Left renal cortex interstitium (tissue), 4 donors: ENCODE measurements around the gene HYAL1. TPM values are rescaled to one million over a fixed set of nuclear protein-coding genes. Genes with fewer than 3 reads are reported as not detected.
"Not testable (repeated sequence)": the region's sequence is repeated elsewhere in the genome, so short reads cannot be mapped to it uniquely, and the experiment has no call there.

Experiments used
- DNase-seq, 4 donors: peaks; one replicate each; pipeline ENCODE4 v3.0.0-alpha.2; 2013; ENCODE audit warnings: low read depth in 4 of 4, low spot score in 2 of 4, missing footprints in 1 of 4
- polyA plus RNA-seq, 4 donors: library from polyadenylated mRNA; unstranded; fragments of 120-200 nt; gene quantifications; one replicate each; pipeline ENCODE4 v1.2.1, GENCODE V29; 2013; ENCODE audit not compliant: insufficient read length in 4 of 4

HYAL1 gene
- polyA plus RNA-seq, 4 donors = 6.4 to 7.8 (median 7.4) TPM

GRCh38 chr3:50275996-50276761 is 27.2 kb downstream of the HYAL1 start:
- DNase-seq = no peak

GRCh38 chr3:50275141-50275995 is 28.0 kb downstream of the HYAL1 start:
- no peak for DNase-seq

DNA sequence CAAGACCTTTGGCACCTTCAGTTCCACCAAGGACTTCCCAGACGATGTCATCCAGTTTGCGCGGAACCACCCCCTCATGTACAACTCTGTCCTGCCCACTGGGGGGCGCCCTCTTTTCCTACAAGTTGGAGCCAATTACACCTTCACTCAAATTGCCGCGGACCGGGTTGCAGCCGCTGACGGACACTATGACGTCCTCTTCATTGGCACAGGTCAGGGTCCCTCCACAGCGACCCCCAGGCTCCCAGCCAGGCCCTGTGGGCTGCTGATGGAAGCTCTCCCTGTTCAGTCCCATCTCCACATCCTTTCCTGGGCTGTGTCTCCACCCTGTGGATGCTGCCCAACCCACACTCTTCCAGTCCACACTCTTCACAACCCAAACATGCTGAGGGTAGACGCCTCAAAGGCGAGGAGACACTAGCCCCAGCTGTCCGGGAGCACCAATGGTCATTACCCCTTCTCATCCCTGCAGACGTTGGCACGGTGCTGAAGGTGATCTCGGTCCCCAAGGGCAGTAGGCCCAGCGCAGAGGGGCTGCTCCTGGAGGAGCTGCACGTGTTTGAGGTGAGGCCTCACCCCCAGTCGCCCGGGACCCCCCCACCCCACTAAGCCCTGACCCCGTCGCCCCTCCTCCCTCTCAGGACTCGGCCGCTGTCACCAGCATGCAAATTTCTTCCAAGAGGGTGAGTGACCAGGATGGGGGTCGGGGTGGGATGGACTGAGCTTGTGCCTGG is 28.8 kb downstream of the HYAL1 start:
- DNase-seq = no peak

DNA sequence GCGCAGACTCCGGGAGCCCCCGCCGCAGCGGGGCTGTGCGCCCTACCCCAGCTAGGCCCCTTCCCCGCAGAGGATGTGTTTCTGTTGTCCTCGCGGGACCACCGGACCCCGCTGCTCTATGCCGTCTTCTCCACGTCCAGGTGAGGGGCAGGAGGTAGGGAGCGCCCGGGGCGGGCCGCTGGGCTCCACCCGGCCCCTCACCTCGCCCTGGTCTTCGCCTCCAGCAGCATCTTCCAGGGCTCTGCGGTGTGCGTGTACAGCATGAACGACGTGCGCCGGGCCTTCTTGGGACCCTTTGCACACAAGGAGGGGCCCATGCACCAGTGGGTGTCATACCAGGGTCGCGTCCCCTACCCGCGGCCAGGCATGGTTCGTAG is 29.7 kb downstream of the HYAL1 start:
- DNase-seq = no peak

DNA sequence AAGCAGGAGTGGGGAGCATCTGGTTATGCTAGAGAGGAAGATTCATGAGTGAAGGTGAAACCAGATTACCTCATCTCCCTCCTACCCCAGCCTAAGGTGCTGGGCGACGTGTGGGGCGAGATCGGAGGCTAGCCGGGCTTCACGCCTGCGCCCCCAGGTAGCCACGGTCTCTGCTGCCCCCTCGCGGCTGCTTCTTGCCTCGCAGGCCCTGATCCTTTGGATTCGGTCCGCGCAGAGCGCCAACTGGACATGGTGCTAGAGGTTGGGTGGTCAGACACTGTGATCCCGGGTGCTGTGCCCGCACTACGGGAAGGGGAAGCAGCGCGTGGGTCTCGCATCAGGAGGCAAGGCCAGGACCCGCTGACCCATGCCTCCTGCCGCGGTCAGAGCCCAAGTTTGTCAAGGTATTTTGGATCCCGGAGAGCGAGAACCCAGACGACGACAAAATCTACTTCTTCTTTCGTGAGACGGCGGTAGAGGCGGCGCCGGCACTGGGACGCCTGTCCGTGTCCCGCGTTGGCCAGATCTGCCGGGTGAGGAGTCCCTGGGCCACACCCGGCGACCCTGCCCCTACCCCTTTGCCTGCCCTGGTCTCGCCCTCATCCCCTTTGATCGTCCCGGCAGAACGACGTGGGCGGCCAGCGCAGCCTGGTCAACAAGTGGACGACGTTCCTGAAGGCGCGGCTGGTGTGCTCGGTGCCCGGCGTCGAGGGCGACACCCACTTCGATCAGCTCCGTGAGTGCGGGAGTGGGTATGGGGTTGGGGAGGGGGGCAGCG is 30.3 kb downstream of the HYAL1 start:
- DNase-seq = peak; percentile 68 to 81 (median 78)

DNA sequence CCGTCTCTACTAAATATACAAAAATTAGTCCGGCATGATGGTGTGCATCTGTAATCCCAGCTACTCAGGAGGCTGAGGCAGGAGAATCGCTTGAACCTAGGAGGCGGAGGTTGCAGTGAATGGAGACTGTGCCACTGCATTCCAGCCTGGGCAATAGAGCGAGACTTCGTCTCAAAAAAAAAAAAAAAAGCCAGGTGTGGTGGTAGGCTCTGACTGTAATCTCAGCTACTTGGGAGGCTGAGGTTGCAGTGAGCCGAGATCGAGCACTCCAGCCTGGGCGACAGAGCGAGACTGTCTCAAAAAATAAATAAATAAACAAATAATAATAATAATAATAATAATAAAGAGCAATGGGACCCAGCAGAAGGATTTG is 30.9 kb downstream of the HYAL1 start:
- DNase-seq = not testable (repeated sequence)

GRCh38 chr3:50271314-50271936 is 31.9 kb downstream of the HYAL1 start:
- no peak for DNase-seq

GRCh38 chr3:50270422-50271224 is 32.8 kb downstream of the HYAL1 start:
- no peak for DNase-seq

DNA sequence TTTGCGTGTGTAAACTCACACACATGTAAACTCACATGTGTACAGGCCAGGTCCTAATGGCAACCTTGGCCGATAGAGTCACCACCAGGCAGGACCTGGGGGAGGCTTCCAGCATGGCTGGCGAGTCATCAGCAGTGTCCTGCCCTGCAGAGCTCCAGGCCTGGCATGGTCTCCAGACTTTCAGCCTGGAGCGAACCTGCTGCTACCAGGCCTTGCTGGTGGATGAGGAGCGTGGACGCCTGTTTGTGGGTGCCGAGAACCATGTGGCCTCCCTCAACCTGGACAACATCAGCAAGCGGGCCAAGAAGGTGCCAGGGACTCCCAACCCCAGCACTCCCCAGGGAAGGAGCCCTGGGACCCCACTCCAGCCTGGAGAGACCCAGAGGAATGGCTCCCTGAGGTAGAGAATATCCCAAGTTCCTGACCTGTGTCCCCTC is 33.4 kb downstream of the HYAL1 start:
- DNase-seq = no peak

DNA sequence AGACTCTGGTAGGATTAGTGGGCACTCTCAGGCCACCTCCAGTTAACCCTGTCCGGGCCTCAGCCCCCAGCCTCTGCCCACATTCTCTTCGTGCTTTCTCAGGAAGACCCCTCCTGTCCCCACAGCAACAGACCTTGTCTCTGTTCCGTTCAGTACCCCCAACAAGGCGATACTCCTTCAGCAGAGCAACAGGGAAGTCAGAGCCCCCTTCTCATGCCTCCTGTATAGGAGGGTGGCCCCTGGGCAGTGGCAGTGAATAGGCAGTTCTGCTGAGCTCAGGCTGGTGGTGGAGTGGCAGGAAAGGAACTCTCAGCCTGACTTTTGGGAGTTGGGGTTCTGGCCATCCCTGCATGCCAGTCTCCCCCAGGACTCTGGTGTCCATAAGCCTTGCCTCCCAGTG is 33.9 kb downstream of the HYAL1 start:
- DNase-seq = no peak

DNA sequence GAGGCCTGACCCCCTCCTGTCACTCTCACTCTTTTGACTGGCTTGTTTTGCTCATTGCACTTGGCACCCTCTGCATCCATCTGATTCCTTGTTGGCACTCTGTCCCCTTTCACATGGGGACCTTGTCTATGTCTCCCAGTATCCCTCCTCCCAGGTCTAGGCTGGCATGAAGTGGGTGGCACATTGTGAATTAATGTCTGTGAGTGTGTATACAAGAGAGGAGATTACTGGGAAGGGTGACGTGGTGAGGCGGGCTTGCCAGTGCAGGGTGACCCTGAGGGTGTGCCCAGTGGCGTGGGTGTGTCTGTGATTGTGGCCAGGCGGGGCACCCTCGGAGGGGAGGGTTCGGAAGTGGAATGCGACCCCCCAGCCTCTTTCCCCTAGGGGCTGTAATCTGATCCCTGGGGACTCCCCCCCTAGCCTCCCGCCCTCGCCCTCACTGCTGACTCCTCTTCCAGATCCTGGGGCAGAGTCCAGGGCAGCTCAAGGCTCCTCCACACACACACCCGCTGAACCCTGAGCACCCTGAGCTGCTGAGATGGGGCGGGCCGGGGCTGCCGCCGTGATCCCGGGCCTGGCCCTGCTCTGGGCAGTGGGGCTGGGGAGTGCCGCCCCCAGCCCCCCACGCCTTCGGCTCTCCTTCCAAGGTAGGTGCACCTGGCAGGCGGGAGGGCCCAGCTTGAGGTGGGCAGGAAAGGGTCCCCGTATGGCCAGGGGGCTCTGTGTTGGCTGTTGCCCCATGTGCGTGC is 34.5 kb downstream of the HYAL1 start, which contains the start of gene SEMA3B:
Gene SEMA3B (plus strand): TSS at position 445 of the 749 bp plus-strand sequence. CDS start 94 bp downstream, at position 539.
- no peak for DNase-seq

DNA sequence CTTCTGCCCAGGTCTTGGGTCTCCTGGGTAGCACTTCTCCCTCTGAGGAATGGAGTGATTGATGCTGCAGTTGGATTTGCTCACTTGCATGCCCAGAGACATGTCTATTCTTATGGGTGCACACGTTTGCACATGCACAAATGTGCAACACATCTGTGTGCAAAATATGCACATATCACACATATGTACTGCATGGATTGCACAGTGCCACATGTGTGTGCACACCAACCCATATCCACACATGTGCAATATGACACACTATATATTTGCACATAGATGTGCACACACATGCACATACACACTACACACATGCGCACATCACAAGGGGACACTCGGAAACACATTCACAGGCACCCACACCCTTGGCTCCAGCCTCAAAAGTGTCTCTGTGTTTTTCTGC is 35.1 kb downstream of the HYAL1 start:
- DNase-seq = no peak

GRCh38 chr3:50267280-50267913 is 36.0 kb downstream of the HYAL1 start:
- DNase-seq = no peak

DNA sequence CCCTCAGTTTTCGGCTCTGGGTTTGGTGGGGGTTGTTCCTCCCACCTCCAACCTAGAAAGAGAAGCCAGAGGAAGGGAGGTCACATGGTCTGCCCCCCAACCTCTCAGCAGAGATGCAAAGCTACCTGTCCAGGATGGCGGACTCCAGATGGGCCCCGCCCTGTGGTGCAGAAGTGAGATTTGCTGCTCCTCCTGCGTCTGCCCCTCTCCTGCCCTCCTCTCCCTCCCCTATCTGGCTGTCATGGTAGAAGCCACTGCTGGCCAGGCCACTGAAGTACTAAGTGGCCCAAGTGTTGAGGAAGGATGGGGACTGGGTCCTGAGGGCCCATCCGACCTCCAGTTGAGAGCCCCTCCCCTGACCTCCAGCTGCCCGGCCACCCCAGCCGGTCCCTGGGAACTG is 36.5 kb downstream of the HYAL1 start:
- DNase-seq = no peak

DNA sequence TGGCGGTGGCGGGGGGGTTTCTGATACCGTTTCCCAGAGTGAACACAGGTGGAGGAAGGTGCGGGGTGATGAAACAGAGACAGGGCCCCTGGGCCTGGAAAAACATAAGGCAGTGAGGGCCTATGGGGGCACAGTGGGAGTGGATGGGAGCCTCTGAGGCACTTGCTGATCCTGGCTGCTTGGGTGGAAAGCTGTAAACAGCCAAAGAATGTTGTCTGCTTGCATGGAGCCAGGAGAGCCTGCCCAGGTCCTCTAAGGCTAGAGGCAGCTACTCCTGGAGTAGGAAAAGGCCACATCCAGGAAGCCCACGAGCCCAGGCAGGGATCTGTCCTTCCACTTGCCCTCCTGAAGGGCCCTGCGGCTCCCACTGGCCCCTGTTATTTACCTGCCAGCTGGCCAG is 37.4 kb downstream of the HYAL1 start:
- DNase-seq = no peak

GRCh38 chr3:50265571-50265970 is 37.8 kb downstream of the HYAL1 start:
- no peak for DNase-seq

DNA sequence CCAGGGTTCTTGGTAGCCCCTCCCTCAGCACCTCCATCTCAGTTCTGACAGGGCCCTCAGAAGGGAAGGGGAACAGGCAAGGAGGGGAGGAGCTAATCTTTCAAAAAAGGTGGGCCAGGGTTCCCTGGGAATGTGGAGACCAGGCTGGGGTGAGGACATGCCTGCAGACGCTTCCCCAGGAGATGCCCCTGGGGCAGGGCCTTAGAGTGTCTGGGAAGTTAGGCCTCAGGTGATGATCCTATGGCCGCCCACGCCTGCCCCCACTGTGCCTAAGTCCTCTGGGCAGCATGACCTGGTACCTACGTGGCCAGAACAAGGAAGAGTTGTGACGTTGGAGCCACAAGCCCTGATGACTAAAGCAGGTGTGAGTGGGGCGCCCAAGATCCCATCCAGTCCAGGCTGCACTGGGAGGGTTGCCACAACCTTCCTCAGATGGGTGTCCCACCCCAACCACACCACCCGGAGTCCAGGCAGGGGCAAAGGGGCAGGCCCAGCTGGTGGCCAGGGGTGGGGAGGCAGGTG is 38.3 kb downstream of the HYAL1 start:
- no peak for DNase-seq
